Gastrocnemius medialis (tissue), 4 donors: ENCODE results near the gene SEMA3A.

Experiments
- CTCF ChIP-seq, 5 experiments: fragments of 450-650 bp in 3 of 5; fragments of 200-600 bp in 2 of 5; sonication (generic) in 2 of 5; IDR thresholded peaks in 4 of 5; conservative IDR thresholded peaks in 1 of 5; 1 replicate in 4 of 5; 2 replicates in 1 of 5; pipeline ENCODE4 v1.5.1; 2016 to 2019; ENCODE audit warnings: antibody characterized with exemption in 5 of 5, mild to moderate bottlenecking in 3 of 5, moderate library complexity in 3 of 5
- POLR2A ChIP-seq, 2 donors: fragments of 450-650 bp; IDR thresholded peaks; one replicate each; pipeline ENCODE4 v1.6.1; 2017; ENCODE audit warnings: antibody characterized with exemption in 2 of 2, mild to moderate bottlenecking in 2 of 2, moderate library complexity in 2 of 2

- TF ChIP-seq CTCF (IDR thresholded peaks at IDR 0.05 in 4 of 5, conservative IDR thresholded peaks at IDR 0.05 in 1 of 5) (no peak), POLR2A (IDR thresholded peaks at IDR 0.05) (no peak)
These were observed 242.4 kb downstream of the SEMA3A start for GRCh38 chr7:83952236-83952635.
